HEK293T (cell line): ENCODE measurements around the gene PXK.

Experiments
- CTCF ChIA-PET: fragments of 350-600 bp; formaldehyde crosslinking; extraction: SDS; loops from one replicate; lab custom pipeline; 2021; ENCODE audit warnings: antibody characterized with exemption, inconsistent platforms; lab: Yijun Ruan, JAX
- POLR2A ChIA-PET: fragments of 350-600 bp; formaldehyde crosslinking; extraction: SDS; loops from one replicate; lab custom pipeline; 2020; ENCODE audit warnings: antibody characterized with exemption, inconsistent platforms; lab: Yijun Ruan, JAX
- DNase-seq: peaks from one replicate; pipeline ENCODE4 v3.0.0; 2012; ENCODE audit warnings: mixed read lengths; ENCODE audit errors: extremely low spot score
- ARNT ChIP-seq: fragments of 450-650 bp; IDR thresholded peaks from 2 replicates; pipeline ENCODE4 v1.6.1; 2017; ENCODE audit warnings: mild to moderate bottlenecking
- BHLHE40 ChIP-seq: fragments of 450-650 bp; IDR thresholded peaks from 2 replicates; pipeline ENCODE4 v1.6.1; 2016; ENCODE audit warnings: mild to moderate bottlenecking, moderate library complexity, borderline replicate concordance
- CTBP1 ChIP-seq: fragments of 450-650 bp; IDR thresholded peaks from 2 replicates; pipeline ENCODE4 v1.6.1; 2016; ENCODE audit warnings: borderline replicate concordance
- ELF4 ChIP-seq: fragments of 450-650 bp; IDR thresholded peaks from 2 replicates; pipeline ENCODE4 v1.6.1; 2017; ENCODE audit warnings: antibody characterized with exemption
- FOXA1 ChIP-seq: fragments of 450-650 bp; IDR thresholded peaks from 2 replicates; pipeline ENCODE4 v1.6.1; 2016; ENCODE audit warnings: mild to moderate bottlenecking
- FOXK2 ChIP-seq: fragments of 450-650 bp; IDR thresholded peaks from 2 replicates; pipeline ENCODE4 v1.6.1; 2016; ENCODE audit warnings: mild to moderate bottlenecking
- FOXM1 ChIP-seq: fragments of 450-650 bp; IDR thresholded peaks from 2 replicates; pipeline ENCODE4 v1.6.1; 2017; ENCODE audit warnings: mild to moderate bottlenecking, borderline replicate concordance
- HDGF ChIP-seq: fragments of 450-650 bp; IDR thresholded peaks from 2 replicates; pipeline ENCODE4 v1.6.1; 2017; ENCODE audit warnings: antibody characterized with exemption, borderline replicate concordance
- L3MBTL2 ChIP-seq: fragments of 450-650 bp; conservative IDR thresholded peaks from 2 replicates; pipeline ENCODE4 v1.6.1; 2016; ENCODE audit warnings: mild to moderate bottlenecking
- LEF1 ChIP-seq: fragments of 450-650 bp; IDR thresholded peaks from 2 replicates; pipeline ENCODE4 v1.6.1; 2017; ENCODE audit warnings: mild to moderate bottlenecking, borderline replicate concordance
- NFRKB ChIP-seq: fragments of 450-650 bp; IDR thresholded peaks from 2 replicates; pipeline ENCODE4 v1.6.1; 2016; ENCODE audit warnings: mild to moderate bottlenecking, moderate library complexity
- SP1 ChIP-seq: fragments of 450-650 bp; IDR thresholded peaks from 2 replicates; pipeline ENCODE4 v1.6.1; 2017
- SUZ12 ChIP-seq: fragments of 450-650 bp; IDR thresholded peaks from 2 replicates; pipeline ENCODE4 v1.6.1; 2016; ENCODE audit warnings: mild to moderate bottlenecking
- TARDBP ChIP-seq: fragments of 450-650 bp; IDR thresholded peaks from 2 replicates; pipeline ENCODE4 v1.6.1; 2016
- ZNF384 ChIP-seq: fragments of 450-650 bp; IDR thresholded peaks from 2 replicates; pipeline ENCODE4 v1.6.1; 2016
- TF ChIP-seq, protein P1 (sequence below): fragments of 450-650 bp; IDR thresholded peaks from 2 replicates; pipeline ENCODE4 v1.6.1; 2016

PXK gene

DNA sequence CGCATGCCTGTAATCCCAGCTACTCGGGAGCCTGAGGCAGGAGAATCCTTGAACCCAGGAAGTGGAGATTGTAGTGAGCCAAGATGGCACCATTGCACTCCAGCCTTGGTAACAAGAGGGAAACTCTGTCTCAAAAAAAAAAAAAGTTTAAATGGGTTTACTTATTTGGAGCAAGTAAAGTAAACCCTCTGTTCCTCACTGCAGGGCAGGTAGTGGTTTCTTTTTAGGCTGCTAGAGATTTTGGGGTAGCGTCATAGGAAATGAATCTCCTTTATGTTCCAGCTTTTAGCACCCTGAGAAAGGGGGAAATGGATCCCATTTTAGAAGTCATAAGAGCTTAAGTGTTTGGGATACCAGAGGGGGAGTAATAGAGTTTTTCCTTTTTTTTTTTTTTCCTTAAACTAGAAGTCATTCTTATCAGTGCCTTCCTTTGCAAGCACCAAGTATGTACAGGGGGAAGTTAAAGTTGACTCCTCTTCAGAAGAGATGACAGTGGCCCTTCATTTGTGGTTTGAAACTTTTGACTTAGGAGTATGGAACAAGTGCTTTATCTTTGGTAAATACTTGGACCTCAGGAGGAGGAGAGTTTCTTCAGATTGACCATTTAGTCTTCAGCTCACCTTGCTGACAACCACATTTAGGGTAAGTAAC lies 8.0 kb downstream of the PXK start:
- TF ChIP-seq HDGF (no peak), LEF1 (no peak), NFRKB (no peak), L3MBTL2 (no peak), BHLHE40 (no peak), FOXK2 (no peak), FOXM1 (no peak), SP1 (no peak), ARNT (no peak)
- TF ChIP-seq, protein P1, sequence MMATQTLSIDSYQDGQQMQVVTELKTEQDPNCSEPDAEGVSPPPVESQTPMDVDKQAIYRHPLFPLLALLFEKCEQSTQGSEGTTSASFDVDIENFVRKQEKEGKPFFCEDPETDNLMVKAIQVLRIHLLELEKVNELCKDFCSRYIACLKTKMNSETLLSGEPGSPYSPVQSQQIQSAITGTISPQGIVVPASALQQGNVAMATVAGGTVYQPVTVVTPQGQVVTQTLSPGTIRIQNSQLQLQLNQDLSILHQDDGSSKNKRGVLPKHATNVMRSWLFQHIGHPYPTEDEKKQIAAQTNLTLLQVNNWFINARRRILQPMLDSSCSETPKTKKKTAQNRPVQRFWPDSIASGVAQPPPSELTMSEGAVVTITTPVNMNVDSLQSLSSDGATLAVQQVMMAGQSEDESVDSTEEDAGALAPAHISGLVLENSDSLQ: no peak
- no peak for DNase-seq
- POLR2A ChIA-PET: no interaction called here
- CTCF ChIA-PET: interaction anchor here (1.5 kb wide), 1 partner anchor 10 kb away, joined by 6 read pairs; no protein-coding TSS in a partner anchor

- ChIA-PET CTCF (interaction anchor here (1.5 kb wide), 1 partner anchor 10 kb away, joined by 6 read pairs; no protein-coding TSS in a partner anchor), POLR2A (no interaction called here)
- no peak for DNase-seq
- TF ChIP-seq LEF1: no peak
- no peak for TF ChIP-seq ARNT
- TF ChIP-seq L3MBTL2: no peak
- no peak for TF ChIP-seq CTBP1
- TF ChIP-seq ELF4: no peak
- TF ChIP-seq NFRKB: no peak
- no peak for TF ChIP-seq SP1
- TF ChIP-seq HDGF: no peak
- no peak for TF ChIP-seq ZNF384
- TF ChIP-seq TARDBP: no peak
- TF ChIP-seq FOXA1: no peak
- no peak for TF ChIP-seq FOXM1
- no peak for TF ChIP-seq BHLHE40
- TF ChIP-seq, protein P1: no peak
- no peak for TF ChIP-seq FOXK2
- TF ChIP-seq SUZ12: no peak
Measured at GRCh38 chr3:58341376-58341775, 8.7 kb downstream of the PXK start.

DNA sequence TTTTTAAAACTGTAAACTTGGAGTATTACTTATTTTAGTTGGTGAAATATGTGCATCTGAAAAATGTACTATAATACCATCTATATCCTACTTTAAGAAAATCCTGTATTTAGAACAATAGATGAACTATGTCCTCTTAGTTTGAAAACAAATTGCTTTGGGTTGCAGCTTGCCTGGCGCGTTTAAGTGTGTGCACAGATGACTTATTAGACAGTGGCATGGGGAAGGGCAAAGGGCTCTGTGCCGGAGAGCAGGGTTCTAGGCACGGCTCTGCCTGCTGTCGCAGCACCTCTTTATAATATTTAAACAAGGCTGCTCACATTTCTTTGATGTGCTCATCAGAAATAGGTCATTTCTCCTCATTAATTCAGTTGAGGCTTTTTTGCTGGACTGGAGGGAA lies 10.0 kb downstream of the PXK start:
- CTCF ChIA-PET: no interaction called here

DNA sequence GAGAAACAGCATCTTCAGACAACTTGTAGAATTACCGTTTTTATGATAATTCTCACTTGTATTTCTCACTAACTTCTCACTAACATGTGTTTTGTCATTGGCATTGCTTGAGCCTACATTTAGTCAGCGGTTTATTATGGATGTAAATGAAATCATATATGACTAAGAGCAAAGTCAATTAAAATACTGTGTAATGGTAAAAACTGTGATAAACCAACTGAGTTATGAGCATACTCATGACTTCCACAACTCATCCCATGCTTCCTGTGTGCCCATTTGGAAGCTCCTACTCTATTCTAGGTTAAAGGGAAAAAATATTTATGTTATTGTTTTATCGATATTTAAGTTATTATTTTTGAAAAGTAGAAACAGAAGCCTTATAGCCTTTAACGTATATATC lies 12.8 kb downstream of the PXK start:
- TF ChIP-seq CTBP1: no peak
- ChIA-PET POLR2A (no interaction called here), CTCF (no interaction called here)
- no peak for DNase-seq

More for the DNA sequence above, 10.0 kb downstream of the PXK start:
- TF ChIP-seq NFRKB (no peak), ELF4 (no peak), FOXM1 (no peak), L3MBTL2 (no peak), ZNF384 (no peak), TARDBP (no peak), SUZ12 (no peak), LEF1 (no peak), FOXA1 (no peak), SP1 (no peak), BHLHE40 (no peak), HDGF (no peak), ARNT (no peak), CTBP1 (no peak), FOXK2 (no peak)
- TF ChIP-seq, protein P1: no peak
- DNase-seq: no peak
- POLR2A ChIA-PET: no interaction called here

- POLR2A ChIA-PET: no interaction called here
- TF ChIP-seq FOXM1 (no peak), CTBP1 (no peak), TARDBP (no peak), L3MBTL2 (no peak), ELF4 (no peak), FOXK2 (no peak), HDGF (no peak), BHLHE40 (no peak), NFRKB (no peak), SUZ12 (no peak), ARNT (no peak), SP1 (no peak), LEF1 (no peak), FOXA1 (no peak), ZNF384 (no peak)
- TF ChIP-seq, protein P1: no peak
- DNase-seq: no peak
- CTCF ChIA-PET: no interaction called here
Measured at GRCh38 chr3:58346368-58346767, 13.7 kb downstream of the PXK start.
